SH-SY5Y (cell line): ENCODE measurements around the gene TRMT61A.

ENCODE experiments used
- GATA2 ChIP-seq: IDR thresholded peaks from 2 replicates; pipeline ENCODE4 v1.6.1; 2011; ENCODE audit warnings: mild to moderate bottlenecking, low read depth, low read length
- GATA3 ChIP-seq: IDR thresholded peaks from 2 replicates; pipeline ENCODE4 v1.6.1; 2011; ENCODE audit warnings: low read depth, mild to moderate bottlenecking, low read length, moderate library complexity

- no peak for TF ChIP-seq GATA2
- TF ChIP-seq GATA3 = no peak
Measured at GRCh38 chr14:103547455-103547940, 18.5 kb downstream of the TRMT61A start.
